OCI-LY7 (cell line): ENCODE results near the gene TM4SF5. TPM values are rescaled to one million over a fixed set of nuclear protein-coding genes. Genes with fewer than 3 reads are reported as not detected.

Experiments used
- BruUV-seq: library from RNA; stranded (reverse); fragments of 400-500 nt; replicated peaks from 2 replicates; lab custom pipeline; 2021; lab: Mats Ljungman, UMichigan
- CTCF ChIA-PET: fragments of 300-600 bp; sonication (Branson Sonifier 250); formaldehyde crosslinking; loops from one replicate; lab custom pipeline; 2022; ENCODE audit warnings: antibody characterized with exemption; ENCODE audit not compliant: unreplicated experiment; lab: Charles Lee
- POLR2A ChIA-PET: fragments of 300-600 bp; sonication (Branson Sonifier 250); formaldehyde crosslinking; loops from one replicate; lab custom pipeline; 2022; ENCODE audit warnings: antibody characterized with exemption; lab: Charles Lee
- DNase-seq: peaks from one replicate; pipeline ENCODE4 v3.0.0-alpha.2; 2015; ENCODE audit warnings: low spot score
- H2AFZ ChIP-seq: fragments of 200-600 bp; sonication (generic), shearing (Covaris generic); 2 replicates; pipeline ENCODE4 v1.6.1; 2014; ENCODE audit warnings: mild to moderate bottlenecking, antibody characterized with exemption, low read length, moderate library complexity
- H3K27ac ChIP-seq: fragments of 200-600 bp; sonication (generic); 2 replicates; pipeline ENCODE4 v1.5.1; 2014; ENCODE audit warnings: mixed run types, low read depth, mild to moderate bottlenecking, moderate library complexity, low read length, inconsistent platforms; ENCODE audit not compliant: poor library complexity, severe bottlenecking
- H3K36me3 ChIP-seq: fragments of 200-600 bp; sonication (generic); 2 replicates; pipeline ENCODE4 v1.6.1; 2014; ENCODE audit warnings: mild to moderate bottlenecking, antibody characterized with exemption, low read length, moderate library complexity, mixed read lengths; ENCODE audit not compliant: insufficient read depth
- H3K4me1 ChIP-seq: fragments of 200-600 bp; sonication (generic); 2 replicates; pipeline ENCODE4 v1.5.1; 2014; ENCODE audit warnings: mild to moderate bottlenecking, low read length; ENCODE audit not compliant: insufficient read depth, poor library complexity, severe bottlenecking
- H3K4me2 ChIP-seq: fragments of 200-600 bp; sonication (generic); 2 replicates; pipeline ENCODE4 v1.6.1; 2014; ENCODE audit warnings: mild to moderate bottlenecking, low read length
- H3K4me3 ChIP-seq: fragments of 200-600 bp; sonication (generic); 2 replicates; pipeline ENCODE4 v1.5.1; 2014; ENCODE audit warnings: mild to moderate bottlenecking, low read depth, low read length; ENCODE audit not compliant: poor library complexity, severe bottlenecking
- H3K79me2 ChIP-seq: fragments of 200-600 bp; sonication (generic); 2 replicates; pipeline ENCODE4 v1.6.1; 2016; ENCODE audit warnings: low read depth, mild to moderate bottlenecking, low read length, moderate library complexity, mixed read lengths; ENCODE audit not compliant: insufficient read depth
- H3K9me2 ChIP-seq: fragments of 200-600 bp; sonication (generic); 2 replicates; pipeline ENCODE4 v1.6.1; 2016; ENCODE audit warnings: mild to moderate bottlenecking, low read length, mixed read lengths; ENCODE audit not compliant: insufficient read depth
- H3K9me3 ChIP-seq: fragments of 200-600 bp; sonication (generic); 2 replicates; pipeline ENCODE4 v1.6.1; 2014; ENCODE audit warnings: mild to moderate bottlenecking, mixed run types, low read length, mixed read lengths
- H4K20me1 ChIP-seq: fragments of 200-600 bp; sonication (generic); 2 replicates; pipeline ENCODE4 v1.6.1; 2014; ENCODE audit warnings: mild to moderate bottlenecking, antibody characterized with exemption, low read length, moderate library complexity, mixed read lengths; ENCODE audit not compliant: insufficient read depth
- CTCF ChIP-seq: fragments of 200-600 bp; sonication (generic); conservative IDR thresholded peaks from 2 replicates; pipeline ENCODE4 v1.5.1; 2014; ENCODE audit warnings: mild to moderate bottlenecking, antibody characterized with exemption, low read length, moderate library complexity, mixed read lengths
- EZH2phosphoT487 ChIP-seq: fragments of 200-600 bp; sonication (generic); IDR thresholded peaks from 2 replicates; pipeline ENCODE4 v1.6.1; 2018; ENCODE audit warnings: low read depth, borderline replicate concordance, mild to moderate bottlenecking, mixed run types, antibody characterized with exemption, low read length, moderate library complexity, mixed read lengths
- intact Hi-C: fragments of 100-400 bp; cut with micrococcal nuclease; formaldehyde crosslinking; loops from one replicate; pipeline ENCODE4 v1.10.0; 2022; ENCODE audit not compliant: unreplicated experiment
- total RNA-seq, 2 experiments: library from RNA; depleted of rRNA in 1 of 2; stranded (reverse); fragments of >200 nt in 1 of 2; shearing (Covaris generic) in 1 of 2; gene quantifications; 2 replicates each; pipeline ENCODE4 v1.2.3, GENCODE V29; 2014 to 2022

Gene TM4SF5
- total RNA-seq, 2 experiments from 2014 or later = not detected

DNA sequence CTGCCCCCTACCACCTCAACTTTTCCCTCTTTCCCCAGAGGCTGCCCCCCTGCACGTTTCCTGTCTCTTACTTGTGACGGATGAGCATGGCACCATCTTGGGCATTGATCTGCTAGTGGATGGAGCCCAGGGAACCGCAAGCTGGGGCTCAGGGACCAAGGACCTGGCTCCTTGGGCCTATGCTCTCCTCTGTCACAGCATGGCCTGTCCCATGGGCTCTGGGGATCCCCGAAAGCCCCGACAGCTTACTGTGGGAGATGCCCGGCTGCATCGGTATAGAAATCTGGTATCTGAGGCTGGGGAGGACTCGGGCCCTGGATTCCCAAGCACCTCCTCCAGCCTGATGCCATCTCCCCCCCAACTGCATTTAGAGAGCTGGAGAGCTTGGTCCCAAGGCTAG lies 30.1 kb upstream of the TM4SF5 start:
- ChIA-PET CTCF (no interaction called here), POLR2A (no interaction called here)
- no peaks in the 10 kb centered on the region for H3K79me2 ChIP-seq
- no peak for DNase-seq
- no peak overlapping the region for H3K4me3 ChIP-seq
- no peak overlapping the region for H2AFZ ChIP-seq
- BruUV-seq = no TSS peak
- H3K9me2 ChIP-seq = no peaks in the 10 kb centered on the region
- H3K4me2 ChIP-seq = no peak overlapping the region
- TF ChIP-seq EZH2phosphoT487 = no peak
- TF ChIP-seq CTCF = no peak
- H3K36me3 ChIP-seq = no peaks in the 10 kb centered on the region
- intact Hi-C loops = no loop called here
- H3K9me3 ChIP-seq = no peaks in the 10 kb centered on the region
- no peaks in the 10 kb centered on the region for H4K20me1 ChIP-seq
- H3K4me1 ChIP-seq = peaks cover 6% of the 10 kb centered on the region
- no peak overlapping the region for H3K27ac ChIP-seq

- intact Hi-C loops = no loop called here
- BruUV-seq = no TSS peak
- CTCF ChIA-PET = no interaction called here
Measured at GRCh38 chr17:4742133-4742532, 29.6 kb upstream of the TM4SF5 start.

More at GRCh38 chr17:4742133-4742532, 29.6 kb upstream of the TM4SF5 start:
- Histone ChIP-seq H4K20me1 (no peaks in the 10 kb centered on the region), H2AFZ (no peak overlapping the region), H3K4me2 (no peak overlapping the region), H3K4me1 (peaks cover 6% of the 10 kb centered on the region), H3K36me3 (no peaks in the 10 kb centered on the region), H3K4me3 (no peak overlapping the region), H3K79me2 (no peaks in the 10 kb centered on the region), H3K9me2 (no peaks in the 10 kb centered on the region), H3K9me3 (no peaks in the 10 kb centered on the region), H3K27ac (no peak overlapping the region)
- TF ChIP-seq CTCF = no peak
- no peak for TF ChIP-seq EZH2phosphoT487
- DNase-seq = no peak
- POLR2A ChIA-PET = no interaction called here
